GM19467 (cell line): ENCODE measurements around the gene NPC1.
A peak's percentile ranks its signal among the peaks of the same experiment; 100 is the strongest.
"Not testable (repeated sequence)": the region's sequence is repeated elsewhere in the genome, so short reads cannot be mapped to it uniquely, and the experiment has no call there.

Source experiments
- ATAC-seq: cut with Tn5 transposase; IDR thresholded peaks from one replicate; pipeline ENCODE4 v1.9.1; 2021; ENCODE audit warnings: mild to moderate bottlenecking, moderate library complexity; ENCODE audit not compliant: unreplicated experiment

The NPC1 gene

DNA sequence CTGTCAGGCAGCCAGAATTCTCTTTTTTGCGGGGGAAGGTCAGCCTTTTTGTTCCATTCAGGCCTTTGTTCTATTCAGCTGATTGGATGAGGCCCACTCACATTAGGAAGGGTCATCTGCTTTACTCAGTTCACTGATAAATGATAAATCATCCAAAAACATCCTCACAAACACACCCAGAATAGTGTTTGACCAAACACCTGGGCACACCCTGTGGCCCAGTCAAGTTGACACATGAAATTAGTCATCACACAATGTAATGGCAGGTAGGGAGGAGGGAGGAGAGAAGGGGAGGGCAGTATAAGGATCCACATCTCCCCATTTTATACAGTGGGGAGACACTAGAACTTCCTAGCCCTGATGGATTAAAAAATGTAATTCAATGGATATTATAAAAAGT lies 91.3 kb downstream of the NPC1 start:
- ATAC-seq, result no peak

DNA sequence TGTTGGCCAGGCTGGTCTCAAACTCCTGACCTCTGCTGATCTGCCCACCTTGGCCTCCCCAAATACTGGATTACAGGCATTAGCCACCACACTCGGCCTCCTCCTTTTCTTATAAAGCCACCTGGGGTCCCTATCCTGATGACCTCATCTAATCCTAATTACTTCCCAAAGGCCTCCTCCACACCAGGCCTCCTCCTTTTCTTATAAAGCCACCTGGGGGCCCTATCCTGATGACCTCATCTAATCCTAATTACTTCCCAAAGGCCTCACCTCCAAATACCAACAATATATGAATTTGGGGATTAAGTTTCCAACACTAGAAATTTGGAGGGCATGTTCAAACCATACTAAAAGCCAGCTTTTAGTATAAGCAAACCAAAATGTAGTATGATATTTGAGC lies 92.7 kb downstream of the NPC1 start:
- ATAC-seq, result no peak

DNA sequence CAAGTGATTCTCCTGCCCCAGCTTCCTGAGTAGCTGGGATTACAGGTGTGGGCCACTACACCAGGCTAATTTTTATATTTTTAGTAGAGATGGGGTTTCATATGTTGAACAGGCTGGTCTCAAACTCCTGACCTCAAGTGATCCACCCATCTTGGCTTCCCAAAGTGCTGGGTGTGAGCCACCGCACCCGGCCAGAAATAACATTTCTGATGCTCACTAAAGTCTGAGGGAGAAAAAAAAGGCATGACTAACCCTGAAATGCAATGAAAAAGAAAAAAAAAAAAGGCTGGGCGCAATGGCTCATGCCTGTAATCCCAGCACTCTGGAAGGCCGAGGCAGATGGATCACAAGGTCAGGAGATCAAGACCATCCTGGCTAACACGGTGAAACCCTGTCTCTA lies 96.7 kb downstream of the NPC1 start:
- ATAC-seq, result not testable (repeated sequence)

DNA sequence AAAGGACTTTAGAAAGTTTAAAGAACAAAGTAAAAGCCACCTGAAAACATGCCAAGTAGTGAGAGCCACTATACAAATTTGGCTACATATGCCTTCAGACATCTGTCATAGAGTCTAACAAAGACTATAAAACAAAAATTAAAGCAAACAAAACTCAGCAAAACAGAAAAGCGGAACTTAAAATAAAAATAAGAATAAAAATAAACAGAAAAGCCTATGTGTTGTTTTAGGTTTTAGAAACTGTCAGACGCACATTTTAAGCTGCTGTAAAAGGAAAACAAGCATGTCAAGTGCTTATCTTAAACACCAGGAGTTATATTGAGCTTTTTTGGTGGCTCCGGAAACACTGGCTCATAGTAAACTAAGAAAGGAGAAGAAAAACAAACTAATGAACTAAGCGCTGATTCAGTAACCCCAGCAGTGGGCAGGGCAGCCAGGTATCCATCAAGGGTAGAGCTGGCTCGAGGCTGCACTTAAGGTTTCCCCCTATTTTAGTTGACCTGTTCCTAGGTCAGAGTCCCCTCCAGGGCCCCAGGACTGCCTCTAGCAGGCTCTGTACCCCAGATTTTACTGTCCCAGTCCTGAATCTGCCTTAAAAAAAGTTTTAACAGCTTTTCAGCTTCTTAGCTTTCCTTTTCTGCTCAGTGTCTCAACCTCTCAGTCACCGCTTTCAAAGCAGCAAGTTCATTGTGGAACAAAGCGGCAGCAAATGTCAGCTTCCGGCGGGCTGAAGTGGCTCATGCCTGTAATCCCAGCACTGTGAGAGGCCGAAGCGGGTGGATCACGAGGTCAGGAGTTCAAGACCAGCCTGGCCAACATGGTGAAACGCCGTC lies 98.4 kb downstream of the NPC1 start:
- ATAC-seq, result peak; percentile 66

- ATAC-seq, result no peak
Observed at GRCh38 chr18:23485386-23485785, 100.9 kb downstream of the NPC1 start.

DNA sequence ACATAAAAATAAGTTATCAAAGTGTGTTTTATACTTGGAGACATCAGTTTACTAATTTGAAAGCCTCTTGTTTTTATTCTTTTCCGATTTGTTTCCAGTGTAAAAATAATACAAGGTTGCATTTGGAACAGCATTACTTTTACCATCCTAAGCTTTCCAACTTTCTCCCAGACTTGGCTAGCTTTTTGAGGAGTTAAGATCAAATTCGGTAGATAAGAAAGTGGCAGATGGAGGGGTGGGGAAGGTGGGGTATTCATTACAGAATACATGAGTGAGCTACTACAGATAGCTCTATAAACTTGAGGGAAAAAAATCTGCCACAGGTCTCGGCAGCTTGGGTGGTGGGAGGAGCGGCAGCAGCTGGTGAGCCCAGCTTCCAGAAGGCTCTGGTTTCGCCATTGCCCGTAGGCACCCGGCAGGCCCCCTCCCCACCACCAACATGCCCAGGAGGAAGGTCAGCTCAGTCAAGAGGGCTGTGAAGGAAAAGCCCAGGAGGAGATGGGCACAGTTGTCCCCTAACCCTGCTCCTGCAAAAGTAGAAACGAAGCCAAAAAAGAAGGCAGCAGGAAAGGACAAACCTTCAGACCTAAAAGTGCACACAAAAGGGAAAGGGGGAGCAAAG lies 101.6 kb downstream of the NPC1 start:
- no peak for ATAC-seq
